HG03060 (cell line): ENCODE measurements around the gene LAMTOR4.

Experiments used
- ATAC-seq: cut with Tn5 transposase; IDR thresholded peaks from one replicate; pipeline ENCODE4 v1.9.1; 2021; ENCODE audit warnings: low read depth, moderate number of reproducible peaks; ENCODE audit not compliant: unreplicated experiment

LAMTOR4 gene

DNA sequence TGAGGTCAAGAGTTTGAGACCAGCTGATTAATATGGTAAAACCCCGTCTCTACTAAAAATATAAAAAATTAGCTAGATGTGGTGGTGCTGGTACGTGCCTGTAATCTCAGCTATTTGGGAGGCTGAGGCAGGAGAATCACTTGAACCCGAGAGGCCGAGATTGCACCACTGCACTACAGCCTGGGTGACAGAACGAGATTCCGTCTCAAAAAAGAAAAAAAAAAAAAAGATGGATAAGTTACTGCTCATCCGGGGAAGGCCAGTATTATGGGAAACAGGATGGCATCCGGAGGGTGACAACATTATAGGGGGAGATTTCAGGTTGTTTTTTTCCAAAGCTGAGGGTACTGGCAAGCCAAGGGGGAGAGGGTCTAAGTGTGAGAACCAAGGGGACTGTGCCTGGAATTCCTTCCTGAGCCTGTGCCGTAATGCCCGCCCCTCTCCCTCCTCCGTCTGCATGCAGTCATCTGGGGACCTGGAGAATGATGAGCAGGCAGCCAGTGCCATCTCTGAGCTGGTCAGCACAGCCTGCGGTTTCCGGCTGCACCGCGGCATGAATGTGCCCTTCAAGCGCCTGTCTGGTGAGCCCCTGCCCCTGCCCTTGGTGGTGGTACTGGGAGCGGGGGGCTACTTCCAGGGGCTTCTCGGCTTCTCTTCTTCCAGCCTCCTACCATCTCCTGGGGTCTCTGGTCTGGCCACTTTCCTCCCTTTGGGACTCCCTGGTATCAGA lies 4.4 kb downstream of the LAMTOR4 start:
- ATAC-seq: no peak

DNA sequence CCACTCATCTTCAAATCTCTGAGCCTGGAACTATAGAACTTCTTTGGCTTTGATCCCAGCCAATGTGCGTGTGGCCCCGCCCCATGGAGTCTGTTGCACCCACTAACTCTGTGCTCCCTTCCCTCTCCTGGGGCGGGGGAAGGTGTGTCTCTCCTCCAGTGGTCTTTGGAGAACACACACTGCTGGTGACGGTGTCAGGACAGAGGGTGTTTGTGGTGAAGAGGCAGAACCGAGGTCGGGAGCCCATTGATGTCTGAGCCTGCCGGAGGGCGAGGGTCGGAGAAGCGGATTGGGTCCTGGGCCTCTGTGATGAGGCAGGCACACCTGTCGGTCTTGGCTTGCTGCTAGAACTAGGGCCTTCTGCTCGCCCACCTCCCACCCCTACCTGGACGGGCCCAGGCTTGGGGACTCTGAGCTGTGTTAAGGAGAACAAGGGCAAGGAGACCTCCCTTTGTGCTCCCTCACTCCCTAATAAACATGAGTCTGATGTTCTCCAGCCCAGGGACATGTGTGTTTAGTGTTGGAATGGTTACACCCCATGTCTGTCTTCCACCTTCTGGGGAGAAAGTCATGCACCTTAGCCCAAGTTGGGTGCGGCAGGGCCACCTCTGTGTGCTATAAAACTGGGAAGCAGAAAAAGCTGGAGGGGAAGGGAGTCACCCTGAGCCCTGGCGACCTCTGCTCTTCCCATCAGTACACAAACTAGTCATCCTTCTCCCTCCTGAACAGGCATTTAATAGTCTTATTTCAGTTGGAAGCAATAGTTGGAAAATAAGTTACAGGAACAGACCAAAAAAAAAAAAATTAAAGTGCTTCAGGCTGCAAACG lies 5.2 kb downstream of the LAMTOR4 start:
- no peak for ATAC-seq

DNA sequence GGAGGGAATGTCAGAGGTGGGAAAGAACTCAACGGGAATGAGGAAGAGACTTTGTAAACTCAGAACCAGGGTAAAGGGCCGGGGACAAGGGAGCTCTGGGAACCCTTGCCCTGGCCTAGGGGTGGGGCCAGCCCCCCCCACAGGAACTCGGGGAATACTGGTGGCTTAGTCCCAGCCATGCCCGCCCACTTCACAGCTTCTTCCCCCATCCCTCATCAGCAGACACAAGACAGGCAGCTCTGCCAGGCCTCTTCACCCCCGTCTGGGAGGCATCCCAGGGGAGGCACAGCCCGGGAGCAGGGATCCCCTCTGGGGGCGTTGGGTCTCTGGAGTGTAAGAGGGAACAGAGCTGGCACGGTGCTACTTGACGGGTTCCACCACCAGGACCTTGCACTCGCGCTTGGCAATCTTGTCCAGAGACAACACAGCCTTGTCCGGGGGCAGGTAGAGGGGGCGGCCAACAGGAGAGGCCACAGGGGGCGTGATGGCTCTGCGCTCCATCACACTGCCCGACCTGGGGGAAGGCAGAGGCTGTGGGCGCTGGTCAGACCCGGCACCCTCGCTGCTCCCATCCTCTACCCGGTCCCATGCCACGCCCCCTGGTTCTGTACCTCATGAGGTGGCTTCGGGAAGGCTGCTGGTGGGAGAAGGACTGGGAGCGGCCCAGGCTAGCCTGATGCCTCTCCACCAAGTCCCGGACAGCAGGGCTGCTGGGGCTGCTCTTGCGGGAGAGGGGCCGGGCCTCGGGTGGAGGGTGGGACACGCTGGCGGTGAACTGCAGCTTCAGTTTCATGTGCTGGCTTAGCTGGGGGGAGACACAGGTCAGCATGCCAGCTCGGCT lies 6.2 kb downstream of the LAMTOR4 start:
- ATAC-seq: no peak

DNA sequence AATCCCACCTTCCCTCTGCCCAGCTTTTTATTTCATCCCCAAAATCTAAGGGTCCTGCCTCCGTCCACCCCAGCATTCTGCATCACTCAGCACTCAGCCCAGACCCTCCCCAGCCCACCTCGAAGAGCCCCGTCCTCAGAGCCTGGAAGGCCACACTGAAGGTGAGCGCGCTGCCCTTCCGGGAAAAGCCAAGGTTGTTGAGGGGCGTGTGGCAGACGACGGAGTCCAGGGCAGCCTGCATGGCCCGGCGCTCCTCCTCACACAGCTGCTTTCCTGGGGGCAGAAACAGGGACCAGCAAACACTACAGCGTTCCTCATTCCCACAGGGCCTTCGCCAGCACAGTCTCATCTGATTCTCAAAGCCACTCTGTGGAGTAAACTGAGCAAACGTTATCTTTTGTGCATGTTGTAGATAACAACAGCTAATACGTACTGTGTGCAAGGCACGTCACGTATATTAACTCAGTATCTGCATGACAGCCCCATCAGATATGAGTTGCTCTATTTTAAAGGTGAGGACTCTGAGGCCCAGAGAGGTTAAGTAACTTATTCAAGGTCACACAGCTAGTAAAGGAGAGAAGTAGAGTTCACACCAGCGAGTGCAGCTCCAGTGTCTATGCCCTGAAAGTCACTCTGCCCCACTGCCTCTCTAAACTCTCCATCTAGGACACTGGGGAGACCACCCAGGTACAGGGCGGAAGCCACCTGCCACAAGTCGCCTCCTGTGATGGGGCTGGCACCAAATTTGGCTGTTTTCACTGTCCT lies 7.0 kb downstream of the LAMTOR4 start:
- no peak for ATAC-seq

DNA sequence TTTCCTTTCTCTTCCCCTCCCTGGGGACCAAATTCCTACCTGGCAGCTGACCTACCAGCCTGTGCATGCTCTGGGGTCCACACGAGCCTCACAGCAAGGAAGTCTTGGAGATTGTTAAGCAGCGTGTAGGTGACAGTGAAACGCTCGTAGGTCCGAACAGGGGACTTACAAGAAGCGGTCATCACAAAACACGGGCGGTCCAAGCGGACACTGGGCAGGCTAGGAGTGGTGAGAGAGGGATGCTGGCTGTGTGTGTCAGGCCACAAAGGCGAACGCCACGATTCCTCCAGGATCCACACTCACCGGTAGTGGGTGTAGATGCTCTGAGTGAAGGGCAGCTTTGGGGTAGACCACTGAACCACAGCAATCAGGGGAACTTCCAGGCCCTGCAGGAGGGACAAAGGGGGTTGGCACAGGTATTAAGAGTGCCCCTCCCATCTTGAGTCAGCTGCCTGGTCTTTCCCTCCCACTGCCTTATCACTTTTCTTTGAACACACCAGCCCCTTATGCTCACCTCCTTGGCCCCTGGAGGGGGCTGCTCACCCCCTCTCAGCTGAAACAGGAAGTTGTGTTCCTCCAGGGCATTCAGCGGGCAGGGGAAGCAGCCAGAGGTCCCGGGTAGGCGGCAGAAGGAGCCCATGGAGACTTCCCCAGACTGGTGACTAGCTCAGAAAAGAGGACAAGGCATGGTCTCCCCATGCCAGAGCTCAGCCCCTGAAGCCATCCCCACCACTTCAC lies 7.8 kb downstream of the LAMTOR4 start:
- ATAC-seq: no peak

DNA sequence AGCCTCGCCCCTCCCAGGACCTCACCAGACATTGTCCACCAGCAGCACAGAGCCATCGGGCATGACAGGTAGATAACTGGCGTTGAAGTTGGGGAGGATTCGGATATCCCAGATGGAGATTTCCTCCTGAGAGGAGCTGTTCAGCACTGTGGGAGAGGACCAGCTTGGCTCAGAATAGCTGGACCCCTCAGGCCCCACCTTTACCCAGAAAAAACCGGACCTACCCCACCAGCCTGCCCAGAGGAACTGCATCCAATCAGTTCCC lies 8.3 kb downstream of the LAMTOR4 start:
- ATAC-seq: no peak

DNA sequence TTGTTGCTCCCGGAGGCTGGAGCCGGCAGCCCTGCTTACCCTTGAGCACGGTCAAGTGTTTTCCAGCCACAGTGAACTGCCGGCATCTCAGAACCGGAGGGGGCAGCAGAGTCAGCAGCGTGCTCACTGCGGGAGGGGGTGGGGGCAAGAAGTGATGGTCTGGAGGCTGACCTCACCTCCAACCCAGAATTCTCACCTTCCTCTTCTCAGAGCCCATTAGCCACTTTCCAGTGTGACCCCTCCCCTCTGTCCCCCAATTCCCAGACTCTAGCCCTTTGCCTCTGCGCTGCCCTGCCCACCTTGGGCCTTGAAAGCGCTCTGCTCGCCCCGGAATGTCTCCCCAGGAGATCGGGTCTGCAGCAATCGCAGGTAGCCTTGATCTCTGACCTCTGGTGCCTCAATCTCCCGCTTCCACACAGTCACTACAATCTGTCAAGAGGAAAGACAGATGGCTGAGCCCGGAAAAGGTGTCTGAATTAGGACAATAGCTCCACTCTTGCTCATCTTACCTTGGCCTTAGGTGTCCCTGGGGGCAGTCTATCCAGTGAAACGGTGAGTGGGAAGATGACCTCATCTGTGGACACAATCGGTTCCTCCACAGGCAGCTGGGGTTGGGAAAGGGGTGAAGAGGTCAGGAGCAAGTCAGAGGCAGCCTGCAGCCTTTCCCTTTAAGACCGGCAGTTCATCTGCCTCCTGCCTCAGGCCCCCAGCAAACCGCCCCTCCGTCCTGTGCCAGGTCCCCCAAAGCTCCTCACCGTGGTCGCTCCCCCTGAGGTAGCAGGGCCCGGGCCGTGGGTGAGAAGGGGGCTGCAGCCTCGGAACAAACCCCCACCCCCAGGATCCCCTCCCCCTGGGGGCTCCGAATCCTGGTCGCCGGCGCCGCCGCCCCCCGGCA lies 8.9 kb downstream of the LAMTOR4 start:
- no peak for ATAC-seq

DNA sequence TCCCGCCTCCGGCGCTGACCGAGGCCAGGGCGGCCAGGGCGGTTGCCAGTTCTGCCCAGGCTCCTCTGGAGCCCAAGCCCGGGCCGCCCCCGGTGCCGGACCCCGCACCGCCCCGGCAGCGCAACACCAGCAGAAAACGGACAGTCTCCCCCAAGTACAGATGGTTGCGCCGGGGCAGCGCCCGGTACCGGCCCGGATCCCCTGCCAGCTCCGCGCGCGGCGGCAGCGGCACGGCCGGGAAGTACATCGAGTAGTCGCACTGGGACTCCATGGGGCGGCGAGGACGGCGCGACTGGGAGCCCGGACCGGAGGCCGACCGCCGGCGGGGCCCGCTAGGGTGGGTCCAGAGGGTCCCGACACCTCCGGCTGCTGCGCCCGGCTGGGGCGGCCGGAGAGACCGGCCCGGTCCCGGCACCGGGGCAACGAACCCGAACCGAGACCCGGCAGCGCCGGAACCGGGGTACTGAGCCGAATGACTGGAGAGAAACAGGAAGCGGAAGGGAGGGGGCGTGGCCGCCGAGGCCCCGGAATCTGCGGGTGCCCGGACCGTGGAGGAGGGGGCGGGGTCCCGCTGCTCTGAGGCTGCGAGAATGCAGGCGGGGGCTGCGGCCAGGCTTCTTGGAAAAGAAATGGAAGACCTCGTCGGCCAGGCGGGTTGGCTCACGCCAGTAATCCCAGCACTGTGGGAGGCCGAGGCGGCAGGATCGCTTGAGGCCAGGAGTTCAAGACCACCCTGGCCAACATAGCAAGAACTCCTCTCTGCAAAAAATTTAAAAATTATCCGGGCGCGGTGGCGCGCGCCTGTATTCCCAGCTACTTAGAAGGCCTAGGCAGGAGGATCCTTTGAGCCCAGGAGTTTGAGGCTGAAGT lies 9.7 kb downstream of the LAMTOR4 start, which contains the start of gene TRAPPC14:
Gene TRAPPC14, minus strand, starts transcription at position 495 of the 870 bp plus-strand sequence. Its CDS starts 224 bp downstream, at position 271.
- no peak for ATAC-seq

DNA sequence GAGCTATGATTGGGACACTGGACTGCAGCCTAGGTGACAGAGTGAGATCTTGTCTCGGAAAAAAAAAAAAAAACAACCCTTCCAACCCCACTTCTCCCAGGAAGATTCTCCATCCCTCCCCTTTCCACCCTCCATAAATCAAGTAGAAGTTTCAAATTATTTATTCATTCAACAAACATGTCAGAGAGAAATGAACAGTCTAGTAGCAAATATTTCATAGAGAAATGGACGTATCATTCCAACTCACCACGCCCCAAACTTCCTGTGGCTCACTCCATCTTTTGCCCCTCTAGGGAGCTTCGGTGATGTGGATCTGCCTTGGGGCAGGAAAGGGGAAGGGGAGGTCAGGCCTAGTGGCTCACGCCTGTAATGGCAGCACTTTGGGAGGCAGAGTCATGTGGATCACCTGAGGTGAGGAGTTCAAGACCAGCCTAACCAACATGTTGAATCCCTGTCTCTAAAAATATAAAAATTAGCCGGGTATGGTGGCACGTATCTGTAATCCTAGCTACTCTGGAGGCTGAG lies 10.4 kb downstream of the LAMTOR4 start:
- no peak for ATAC-seq

DNA sequence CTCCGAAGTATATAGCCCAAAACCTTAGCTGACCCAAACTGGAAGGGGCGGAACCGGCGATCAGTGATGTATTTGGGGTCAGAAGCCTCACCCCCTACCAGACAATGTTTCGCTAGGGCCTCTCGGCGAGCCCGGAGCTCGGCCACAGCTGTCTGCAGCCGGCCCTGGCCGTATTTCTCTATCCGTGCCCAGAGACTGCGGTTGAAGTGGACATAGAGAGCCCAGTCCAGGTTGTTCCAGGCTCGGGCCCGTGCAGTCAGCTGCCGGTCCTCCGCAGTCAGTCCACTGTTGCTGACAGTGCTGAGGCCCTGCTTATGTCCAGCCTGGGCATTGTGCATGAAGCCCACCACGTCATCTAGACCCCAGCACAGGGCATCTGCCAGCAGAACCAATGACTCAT lies 11.3 kb downstream of the LAMTOR4 start:
- no peak for ATAC-seq

DNA sequence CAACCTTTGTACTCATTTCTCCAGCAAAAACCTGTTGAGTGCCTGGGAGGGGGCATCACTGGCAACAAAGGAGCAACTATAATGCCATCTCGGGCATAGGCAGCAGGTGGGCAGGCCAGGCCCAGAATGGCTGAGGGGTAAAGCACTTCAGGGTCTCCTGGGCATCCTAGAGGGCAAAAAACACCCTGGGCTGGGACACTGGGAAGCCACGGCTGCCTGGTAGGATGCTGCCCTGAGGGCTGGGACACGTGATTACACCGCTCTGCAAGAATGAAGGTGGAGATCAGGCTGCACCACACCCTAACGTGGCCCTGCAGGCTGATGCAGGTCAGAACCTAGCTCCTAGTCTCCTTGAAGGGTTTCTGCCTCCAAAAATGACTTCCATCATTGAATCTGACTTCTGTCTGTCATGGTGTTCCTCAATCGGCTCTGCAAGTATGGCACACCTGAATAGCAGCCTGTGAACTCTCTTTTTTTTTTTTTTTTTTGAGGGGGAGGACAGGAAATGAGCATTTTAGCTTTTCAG lies 14.4 kb downstream of the LAMTOR4 start:
- ATAC-seq: no peak

DNA sequence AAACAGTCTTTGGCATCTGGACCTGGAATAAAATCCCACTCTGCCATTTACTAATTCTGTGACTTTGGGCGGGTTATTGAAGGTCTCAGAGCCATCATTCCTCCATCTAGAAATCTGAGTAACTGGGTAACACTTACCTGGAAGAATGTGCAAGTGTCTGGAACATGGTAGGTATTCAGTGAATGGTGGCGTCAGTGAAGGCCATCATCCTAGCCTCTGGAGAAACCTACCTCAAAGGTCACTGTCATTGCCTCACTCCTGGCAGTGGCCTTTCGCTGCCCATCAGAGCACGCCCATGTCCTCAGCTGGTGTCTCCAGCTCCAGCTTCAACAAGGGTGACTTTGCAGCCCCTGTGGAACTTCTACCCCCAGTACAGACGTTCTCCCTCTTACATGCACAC lies 15.2 kb downstream of the LAMTOR4 start:
- ATAC-seq: no peak

DNA sequence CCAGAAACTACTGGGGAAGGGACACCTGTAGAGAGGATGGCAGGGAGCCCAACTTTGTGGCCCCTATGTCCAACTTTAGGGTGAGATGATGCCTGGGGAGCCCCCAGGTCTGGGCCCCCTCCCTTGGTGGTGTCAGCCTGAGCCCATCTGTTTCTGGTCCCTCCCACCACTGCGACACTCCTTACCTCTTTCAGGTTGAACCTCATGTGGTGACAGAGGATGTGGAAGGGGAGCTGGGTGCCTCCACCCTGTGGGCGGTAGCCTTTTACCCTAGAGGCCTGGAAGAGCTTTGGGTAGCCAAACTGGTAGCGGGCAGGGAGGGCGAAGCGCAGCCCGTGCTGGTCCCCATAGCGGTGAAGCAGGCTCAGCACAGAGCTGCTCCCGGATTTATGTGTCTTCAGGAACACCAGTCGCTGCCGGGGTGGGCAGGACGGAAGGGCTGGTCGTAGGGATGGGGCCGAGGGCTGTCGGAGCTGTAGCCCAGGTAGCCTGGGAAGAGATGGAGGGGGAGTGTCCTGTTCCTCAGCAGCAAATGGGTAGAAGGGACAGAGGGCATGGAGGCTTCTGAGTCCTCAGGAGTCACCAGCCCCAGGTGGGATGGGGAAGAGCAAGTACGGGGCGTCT lies 17.7 kb downstream of the LAMTOR4 start:
- ATAC-seq: no peak

DNA sequence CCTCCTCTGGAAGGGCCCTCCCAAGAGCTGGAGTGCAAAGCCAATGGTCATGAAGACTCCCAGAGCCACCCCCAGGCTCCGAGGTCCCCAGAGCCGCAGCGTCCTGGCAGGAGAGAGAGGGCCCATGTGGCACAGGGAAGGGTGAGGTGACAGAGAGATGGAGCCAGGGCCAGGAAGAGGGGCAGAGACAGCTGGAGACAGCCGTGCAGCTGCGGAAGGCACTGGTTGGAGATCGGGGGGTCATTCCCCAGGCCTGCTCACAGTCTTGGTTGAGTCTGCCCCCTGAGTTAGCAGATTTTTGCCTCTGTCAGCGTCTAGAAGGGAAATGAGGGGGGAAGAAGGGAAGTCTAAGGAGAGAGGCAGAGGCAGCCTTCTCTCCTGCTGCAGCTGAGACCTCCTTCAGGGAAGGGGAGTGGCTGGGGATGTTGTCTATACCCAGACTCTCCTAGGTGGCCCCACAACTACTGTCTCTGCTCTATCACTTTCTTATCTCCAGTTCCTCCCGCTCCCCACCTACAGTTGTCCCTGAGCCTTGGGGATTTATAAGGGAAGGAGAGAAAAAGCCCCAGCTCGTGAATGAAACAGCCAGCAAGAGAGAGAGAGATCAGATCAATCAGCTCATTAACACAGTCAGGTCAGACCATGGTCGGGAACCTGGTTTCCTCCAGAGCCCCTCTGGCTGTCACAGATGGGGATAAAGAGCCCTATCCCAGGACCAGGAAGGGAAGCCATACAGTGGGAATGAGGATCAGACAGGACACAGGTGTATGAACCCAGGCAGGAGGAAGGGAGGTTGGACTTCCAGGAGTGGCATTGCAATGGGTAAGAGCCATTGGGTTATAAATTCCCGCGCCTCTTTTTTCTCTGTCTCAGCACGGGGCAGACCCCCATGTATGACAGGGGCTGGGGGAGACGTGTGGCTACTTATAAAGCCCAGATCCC lies 18.5 kb downstream of the LAMTOR4 start:
- no peak for ATAC-seq

DNA sequence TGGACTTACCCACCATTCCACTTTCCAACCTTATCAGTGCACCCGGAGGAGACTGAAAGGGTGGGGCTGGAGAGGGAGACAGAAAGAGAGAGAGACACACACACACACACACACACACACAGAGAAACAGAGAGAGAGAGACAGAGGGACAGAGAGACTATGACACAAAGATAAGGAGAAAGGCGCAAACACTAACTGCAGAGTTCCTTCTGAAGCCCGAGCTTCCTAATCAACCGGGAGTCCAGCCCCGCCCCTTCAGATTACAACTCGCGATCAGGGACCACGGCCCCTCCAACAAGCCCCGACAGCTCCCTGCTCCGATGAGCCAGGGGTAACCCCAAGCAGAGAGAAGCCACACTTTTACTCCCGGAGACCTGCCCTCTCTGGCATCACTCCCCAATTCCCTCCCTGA lies 19.2 kb downstream of the LAMTOR4 start:
- ATAC-seq: no peak
